ENCODE data around the gene EXOC2.
"Not testable (repeated sequence)": the region's sequence is repeated elsewhere in the genome, so short reads cannot be mapped to it uniquely, and the experiment has no call there.

The EXOC2 gene

GRCh38 chr6:620950-621349 lies 72.0 kb downstream of the EXOC2 start:
- TF ChIP-seq POLR2AphosphoS5 (IDR thresholded peaks at IDR 0.05; ENCODE audit: borderline replicate concordance, low read depth, low read length) (no peak), EZH2 (IDR thresholded peaks at IDR 0.05) (no peak), FOXP2 (optimal IDR thresholded peaks at IDR 0.05; ENCODE audit: control extremely low read depth, extremely low read length, insufficient read depth) (no peak)
- H3K9me3 ChIP-seq (ENCODE audit: low read depth, low read length), result no peaks in the 10 kb centered on the region
- H3K27ac ChIP-seq, result no peak overlapping the region
- no peak overlapping the region for H3K4me3 ChIP-seq
- H3K36me3 ChIP-seq (ENCODE audit: insufficient read depth, low read length), result no peaks in the 10 kb centered on the region
- H3K9ac ChIP-seq (ENCODE audit: insufficient read length), result no peak overlapping the region
- DNase-seq (ENCODE audit: low read depth, low spot score), result no peak

GRCh38 chr6:620166-620565 lies 72.8 kb downstream of the EXOC2 start:
- DNase-seq (ENCODE audit: low read depth, low spot score), result no peak
- Histone ChIP-seq H3K9ac (ENCODE audit: insufficient read length) (no peak overlapping the region), H3K27ac (no peak overlapping the region), H3K36me3 (ENCODE audit: insufficient read depth, low read length) (no peaks in the 10 kb centered on the region), H3K9me3 (ENCODE audit: low read depth, low read length) (no peaks in the 10 kb centered on the region), H3K4me3 (no peak overlapping the region)
- no peak for TF ChIP-seq FOXP2 (optimal IDR thresholded peaks at IDR 0.05; ENCODE audit: control extremely low read depth, extremely low read length, insufficient read depth)
- TF ChIP-seq EZH2 (IDR thresholded peaks at IDR 0.05), result no peak
- no peak for TF ChIP-seq POLR2AphosphoS5 (IDR thresholded peaks at IDR 0.05; ENCODE audit: borderline replicate concordance, low read depth, low read length)

- H3K9ac ChIP-seq (ENCODE audit: insufficient read length), result no peak overlapping the region
- TF ChIP-seq POLR2AphosphoS5 (IDR thresholded peaks at IDR 0.05; ENCODE audit: borderline replicate concordance, low read depth, low read length) (no peak), EZH2 (IDR thresholded peaks at IDR 0.05) (no peak), FOXP2 (optimal IDR thresholded peaks at IDR 0.05; ENCODE audit: control extremely low read depth, extremely low read length, insufficient read depth) (no peak)
- no peak for DNase-seq (ENCODE audit: low read depth, low spot score)
Measured at GRCh38 chr6:617456-618100, 75.4 kb downstream of the EXOC2 start.

GRCh38 chr6:613981-614380 lies 79.0 kb downstream of the EXOC2 start:
- TF ChIP-seq POLR2AphosphoS5 (IDR thresholded peaks at IDR 0.05; ENCODE audit: borderline replicate concordance, low read depth, low read length), result no peak
- no peak for TF ChIP-seq FOXP2 (optimal IDR thresholded peaks at IDR 0.05; ENCODE audit: control extremely low read depth, extremely low read length, insufficient read depth)
- no peak for TF ChIP-seq EZH2 (IDR thresholded peaks at IDR 0.05)
- no peak for DNase-seq (ENCODE audit: low read depth, low spot score)
- H3K4me3 ChIP-seq, result no peak overlapping the region
- no peaks in the 10 kb centered on the region for H3K36me3 ChIP-seq (ENCODE audit: insufficient read depth, low read length)
- H3K9me3 ChIP-seq (ENCODE audit: low read depth, low read length), result no peaks in the 10 kb centered on the region
- H3K27ac ChIP-seq, result no peak overlapping the region
- no peak overlapping the region for H3K9ac ChIP-seq (ENCODE audit: insufficient read length)

More at GRCh38 chr6:617456-618100, 75.4 kb downstream of the EXOC2 start:
- H3K27ac ChIP-seq, result no peak overlapping the region
- H3K9me3 ChIP-seq (ENCODE audit: low read depth, low read length), result no peaks in the 10 kb centered on the region
- H3K36me3 ChIP-seq (ENCODE audit: insufficient read depth, low read length), result no peaks in the 10 kb centered on the region
- no peak overlapping the region for H3K4me3 ChIP-seq

GRCh38 chr6:611928-612327 lies 81.0 kb downstream of the EXOC2 start:
- H3K36me3 ChIP-seq (ENCODE audit: insufficient read depth, low read length), result no peaks in the 10 kb centered on the region
- H3K27ac ChIP-seq, result no peak overlapping the region
- DNase-seq (ENCODE audit: low read depth, low spot score), result no peak
- no peak overlapping the region for H3K4me3 ChIP-seq
- no peak overlapping the region for H3K9ac ChIP-seq (ENCODE audit: insufficient read length)
- no peak for TF ChIP-seq POLR2AphosphoS5 (IDR thresholded peaks at IDR 0.05; ENCODE audit: borderline replicate concordance, low read depth, low read length)
- TF ChIP-seq EZH2 (IDR thresholded peaks at IDR 0.05), result no peak
- TF ChIP-seq FOXP2 (optimal IDR thresholded peaks at IDR 0.05; ENCODE audit: control extremely low read depth, extremely low read length, insufficient read depth), result no peak
- H3K9me3 ChIP-seq (ENCODE audit: low read depth, low read length), result no peaks in the 10 kb centered on the region

GRCh38 chr6:610882-611281 lies 82.1 kb downstream of the EXOC2 start:
- DNase-seq (ENCODE audit: low read depth, low spot score), result no peak
- no peaks in the 10 kb centered on the region for H3K9me3 ChIP-seq (ENCODE audit: low read depth, low read length)
- H3K27ac ChIP-seq, result no peak overlapping the region
- H3K4me3 ChIP-seq, result no peak overlapping the region
- H3K36me3 ChIP-seq (ENCODE audit: insufficient read depth, low read length), result no peaks in the 10 kb centered on the region
- H3K9ac ChIP-seq (ENCODE audit: insufficient read length), result no peak overlapping the region
- TF ChIP-seq FOXP2 (optimal IDR thresholded peaks at IDR 0.05; ENCODE audit: control extremely low read depth, extremely low read length, insufficient read depth) (no peak), POLR2AphosphoS5 (IDR thresholded peaks at IDR 0.05; ENCODE audit: borderline replicate concordance, low read depth, low read length) (no peak)

- Histone ChIP-seq H3K4me3 (no peak overlapping the region), H3K36me3 (ENCODE audit: insufficient read depth, low read length) (no peaks in the 10 kb centered on the region), H3K27ac (no peak overlapping the region), H3K9ac (ENCODE audit: insufficient read length) (no peak overlapping the region), H3K9me3 (ENCODE audit: low read depth, low read length) (no peaks in the 10 kb centered on the region)
- no peak for DNase-seq (ENCODE audit: low read depth, low spot score)
- TF ChIP-seq POLR2AphosphoS5 (IDR thresholded peaks at IDR 0.05; ENCODE audit: borderline replicate concordance, low read depth, low read length) (no peak), EZH2 (IDR thresholded peaks at IDR 0.05) (no peak), FOXP2 (optimal IDR thresholded peaks at IDR 0.05; ENCODE audit: control extremely low read depth, extremely low read length, insufficient read depth) (no peak)
Measured at GRCh38 chr6:609905-610304, 83.0 kb downstream of the EXOC2 start.

GRCh38 chr6:606829-607379 lies 86.0 kb downstream of the EXOC2 start:
- no peak overlapping the region for H3K9ac ChIP-seq (ENCODE audit: insufficient read length)
- H3K27ac ChIP-seq, result no peak overlapping the region
- DNase-seq (ENCODE audit: low read depth, low spot score), result no peak
- no peak overlapping the region for H3K4me3 ChIP-seq
- no peak for TF ChIP-seq EZH2 (IDR thresholded peaks at IDR 0.05)
- TF ChIP-seq POLR2AphosphoS5 (IDR thresholded peaks at IDR 0.05; ENCODE audit: borderline replicate concordance, low read depth, low read length), result no peak
- TF ChIP-seq FOXP2 (optimal IDR thresholded peaks at IDR 0.05; ENCODE audit: control extremely low read depth, extremely low read length, insufficient read depth), result no peak
- no peaks in the 10 kb centered on the region for H3K9me3 ChIP-seq (ENCODE audit: low read depth, low read length)
- no peaks in the 10 kb centered on the region for H3K36me3 ChIP-seq (ENCODE audit: insufficient read depth, low read length)

- H3K27ac ChIP-seq; H3K9me3 ChIP-seq (ENCODE audit: low read depth, low read length); H3K4me3 ChIP-seq; DNase-seq (ENCODE audit: low read depth, low spot score); H3K9ac ChIP-seq (ENCODE audit: insufficient read length); H3K36me3 ChIP-seq (ENCODE audit: insufficient read depth, low read length): not testable (repeated sequence)
Measured at GRCh38 chr6:605895-606294, 87.0 kb downstream of the EXOC2 start.

All from SK-N-MC (cell line).